Stimulated activated CD8-positive, alpha-beta memory T cell treated with anti-CD3 and anti-CD28 coated beads, Interleukin-12 subunit alpha, Interleukin-12 subunit beta, amount 100 ng/mL, for 24 hours (primary cell): ENCODE results near the gene LRFN4.

Experiments used
- DNase-seq: peaks from one replicate; pipeline ENCODE4 v3.0.0-alpha.2; 2020; ENCODE audit errors: extremely low read depth

Gene LRFN4

GRCh38 chr11:66845143-66845875 is 11.6 kb upstream of the LRFN4 start:
- no peak for DNase-seq

- DNase-seq, result no peak
These were observed 11.0 kb upstream of the LRFN4 start for GRCh38 chr11:66845876-66846212.

- DNase-seq, result no peak
These were observed 10.2 kb upstream of the LRFN4 start for GRCh38 chr11:66846671-66847091.

- DNase-seq, result no peak
These were observed 9.2 kb upstream of the LRFN4 start for GRCh38 chr11:66847461-66848232.

- no peak for DNase-seq
These were observed 8.0 kb upstream of the LRFN4 start for GRCh38 chr11:66848671-66849500.

GRCh38 chr11:66849501-66850234 is 7.2 kb upstream of the LRFN4 start:
- DNase-seq, result no peak

GRCh38 chr11:66850235-66850587 is 6.7 kb upstream of the LRFN4 start:
- no peak for DNase-seq

- no peak for DNase-seq
These were observed 6.2 kb upstream of the LRFN4 start for GRCh38 chr11:66850588-66851238.

GRCh38 chr11:66851239-66851596 is 5.6 kb upstream of the LRFN4 start:
- no peak for DNase-seq

- DNase-seq, result no peak
These were observed 5.0 kb upstream of the LRFN4 start for GRCh38 chr11:66851698-66852465.

GRCh38 chr11:66852466-66853241 is 4.2 kb upstream of the LRFN4 start:
- DNase-seq, result no peak

GRCh38 chr11:66853242-66854229 is 3.3 kb upstream of the LRFN4 start:
- DNase-seq, result no peak

GRCh38 chr11:66854231-66854661 is 2.6 kb upstream of the LRFN4 start:
- no peak for DNase-seq

- DNase-seq, result no peak
These were observed 2.1 kb upstream of the LRFN4 start for GRCh38 chr11:66854729-66855211.

GRCh38 chr11:66855574-66856495 is 1.0 kb upstream of the LRFN4 start:
- DNase-seq, result peak; percentile 68

GRCh38 chr11:66857234-66857926 is 516 bp downstream of the LRFN4 start:
- DNase-seq, result no peak

- no peak for DNase-seq
These were observed 992 bp downstream of the LRFN4 start for GRCh38 chr11:66857927-66858185.
